IMR-90 (cell line): ENCODE measurements around the gene RNASE4. TPM values are rescaled to one million over a fixed set of nuclear protein-coding genes. Genes with fewer than 3 reads are reported as not detected.

ENCODE experiments used
- ATAC-seq: fragments of 200-7000 bp; cut with Tn5 transposase; 2 replicates; pipeline ENCODE4 v1.9.1; 2020; ENCODE audit warnings: low read depth, mild to moderate bottlenecking, moderate library complexity
- BruUV-seq: library from RNA; stranded (reverse); fragments of 400-500 nt; replicated peaks from 2 replicates; lab custom pipeline; 2021; lab: Mats Ljungman, UMichigan
- CTCF ChIA-PET: fragments of 300-600 bp; formaldehyde crosslinking; extraction: SDS; loops from one replicate; lab custom pipeline; 2021; ENCODE audit warnings: antibody characterized with exemption; lab: Yijun Ruan, JAX
- POLR2A ChIA-PET: fragments of 300-600 bp; sonication (Branson Sonifier 250); formaldehyde crosslinking; loops from one replicate; lab custom pipeline; 2022; ENCODE audit warnings: antibody characterized with exemption; ENCODE audit not compliant: unreplicated experiment; lab: Charles Lee
- DNase-seq: peaks from one replicate; pipeline ENCODE4 v3.0.0; 2013
- H2AFZ ChIP-seq: replicated peaks from 2 replicates; pipeline ENCODE3; 2013; ENCODE audit warnings: low read length, mild to moderate bottlenecking; ENCODE audit not compliant: poor library complexity
- H2AK5ac ChIP-seq: 2 replicates; pipeline ENCODE4 v1.6.1; 2013; ENCODE audit warnings: low read depth, low read length, inconsistent platforms
- H2AK9ac ChIP-seq: replicated peaks from 2 replicates; pipeline ENCODE3; 2013; ENCODE audit warnings: mild to moderate bottlenecking, low read depth, low read length, moderate library complexity; ENCODE audit not compliant: poor library complexity
- H2BK120ac ChIP-seq: 2 replicates; pipeline ENCODE4 v1.6.1; 2013; ENCODE audit warnings: low read depth, low read length, inconsistent platforms
- H2BK15ac ChIP-seq: 3 replicates; pipeline ENCODE4 v1.6.1; 2013; ENCODE audit warnings: low read depth, low read length, inconsistent platforms
- H2BK20ac ChIP-seq: 2 replicates; pipeline ENCODE4 v1.6.1; 2013; ENCODE audit warnings: low read depth, mild to moderate bottlenecking, inconsistent platforms, low read length, moderate library complexity
- H2BK5ac ChIP-seq: 2 replicates; pipeline ENCODE4 v1.6.1; 2013; ENCODE audit warnings: mild to moderate bottlenecking, low read depth, low read length, inconsistent platforms; ENCODE audit not compliant: poor library complexity, severe bottlenecking
- H3K14ac ChIP-seq: replicated peaks from 2 replicates; pipeline ENCODE4 v1.6.1; 2013; ENCODE audit warnings: low read depth, low read length, inconsistent platforms
- H3K18ac ChIP-seq: 2 replicates; pipeline ENCODE4 v1.6.1; 2013; ENCODE audit warnings: low read depth, low read length, control low read depth
- H3K23ac ChIP-seq: 2 replicates; pipeline ENCODE4 v1.6.1; 2013; ENCODE audit warnings: low read depth, low read length, inconsistent platforms
- H3K27ac ChIP-seq: 2 replicates; pipeline ENCODE4 v1.5.1; 2013; ENCODE audit warnings: mild to moderate bottlenecking, control low read depth, low read length; ENCODE audit not compliant: insufficient read depth
- H3K27me3 ChIP-seq: 2 replicates; pipeline ENCODE4 v1.6.1; 2013; ENCODE audit warnings: low read length; ENCODE audit not compliant: control insufficient read depth, insufficient read depth
- H3K36me3 ChIP-seq: 2 replicates; pipeline ENCODE4 v1.6.1; 2013; ENCODE audit warnings: low read length, mixed read lengths; ENCODE audit not compliant: control insufficient read depth, insufficient read depth
- H3K4ac ChIP-seq: 2 replicates; pipeline ENCODE4 v1.6.1; 2013; ENCODE audit warnings: low read depth, low read length, inconsistent platforms
- H3K4me1 ChIP-seq: 2 replicates; pipeline ENCODE4 v1.6.1; 2013; ENCODE audit warnings: low read length, mixed read lengths; ENCODE audit not compliant: control insufficient read depth, insufficient read depth
- H3K4me2 ChIP-seq: 2 replicates; pipeline ENCODE4 v1.6.1; 2013; ENCODE audit warnings: low read depth, mild to moderate bottlenecking, control low read depth, low read length, moderate library complexity
- H3K4me3 ChIP-seq: 2 replicates; pipeline ENCODE4 v1.5.1; 2013; ENCODE audit warnings: low read depth, mild to moderate bottlenecking, control low read depth, low read length, moderate library complexity; ENCODE audit not compliant: insufficient read depth
- H3K56ac ChIP-seq: 2 replicates; pipeline ENCODE4 v1.6.1; 2013; ENCODE audit warnings: low read length, inconsistent platforms; ENCODE audit not compliant: insufficient read depth; ENCODE audit errors: extremely low read depth
- H3K79me1 ChIP-seq, 2 experiments: 2 replicates each; pipeline ENCODE4 v1.6.1; 2013; ENCODE audit warnings: low read length in 2 of 2, inconsistent platforms in 1 of 2, low read depth in 1 of 2
- H3K9ac ChIP-seq: 2 replicates; pipeline ENCODE4 v1.6.1; 2013; ENCODE audit warnings: low read depth, low read length, control low read depth
- H3K9me1 ChIP-seq: 2 replicates; pipeline ENCODE4 v1.6.1; 2013; ENCODE audit warnings: low read length, inconsistent platforms; ENCODE audit not compliant: insufficient read depth
- H3K9me3 ChIP-seq: 2 replicates; pipeline ENCODE4 v1.6.1; 2013; ENCODE audit warnings: low read length; ENCODE audit not compliant: control insufficient read depth, insufficient read depth
- H4K20me1 ChIP-seq: 2 replicates; pipeline ENCODE4 v1.6.1; 2013; ENCODE audit warnings: low read length, inconsistent platforms; ENCODE audit not compliant: insufficient read depth
- H4K5ac ChIP-seq: 2 replicates; pipeline ENCODE4 v1.6.1; 2013; ENCODE audit warnings: mild to moderate bottlenecking, low read depth, low read length, control low read depth
- H4K8ac ChIP-seq, 2 experiments: 2 replicates each; pipeline ENCODE4 v1.6.1; 2013; ENCODE audit warnings: low read depth in 2 of 2, low read length in 2 of 2, control low read depth in 1 of 2, inconsistent platforms in 1 of 2
- H4K91ac ChIP-seq: 2 replicates; pipeline ENCODE4 v1.6.1; 2013; ENCODE audit warnings: low read depth, low read length, inconsistent platforms; ENCODE audit not compliant: insufficient read depth
- BHLHE40 ChIP-seq: fragments of 150-350 bp; IDR thresholded peaks from 2 replicates; pipeline ENCODE4 v1.6.1; 2016; ENCODE audit warnings: mild to moderate bottlenecking, low read depth, low read length
- CEBPB ChIP-seq: IDR thresholded peaks from 2 replicates; pipeline ENCODE4 v1.6.1; 2012; ENCODE audit warnings: low read depth, low read length, improper control_type of control experiment
- CHD1 ChIP-seq: IDR thresholded peaks from 2 replicates; pipeline ENCODE4 v1.6.1; 2012; ENCODE audit warnings: low read depth, low read length, improper control_type of control experiment
- FOS ChIP-seq: fragments of 150-350 bp; IDR thresholded peaks from 2 replicates; pipeline ENCODE4 v1.6.1; 2016; ENCODE audit warnings: low read depth, low read length
- MAFK ChIP-seq: IDR thresholded peaks from 2 replicates; pipeline ENCODE4 v1.6.1; 2012; ENCODE audit warnings: low read depth, low read length, improper control_type of control experiment
- MAZ ChIP-seq: IDR thresholded peaks from 2 replicates; pipeline ENCODE4 v1.6.1; 2012; ENCODE audit warnings: low read depth, mild to moderate bottlenecking, low read length, improper control_type of control experiment, moderate library complexity, borderline replicate concordance
- MXI1 ChIP-seq: IDR thresholded peaks from 2 replicates; pipeline ENCODE4 v1.6.1; 2012; ENCODE audit warnings: low read depth, mild to moderate bottlenecking, low read length, moderate library complexity, borderline replicate concordance
- NFE2L2 ChIP-seq: fragments of 150-350 bp; IDR thresholded peaks from 2 replicates; pipeline ENCODE4 v1.6.1; 2016; ENCODE audit warnings: low read depth, mild to moderate bottlenecking, low read length
- POLR2A ChIP-seq: IDR thresholded peaks from 2 replicates; pipeline ENCODE4 v1.6.1; 2012; ENCODE audit warnings: mild to moderate bottlenecking, low read depth, low read length
- RAD21 ChIP-seq: IDR thresholded peaks from 2 replicates; pipeline ENCODE4 v1.6.1; 2012; ENCODE audit warnings: low read length, improper control_type of control experiment
- RCOR1 ChIP-seq: IDR thresholded peaks from 2 replicates; pipeline ENCODE4 v1.6.1; 2012; ENCODE audit warnings: mild to moderate bottlenecking, low read length, improper control_type of control experiment; ENCODE audit not compliant: insufficient replicate concordance
- RFX5 ChIP-seq: IDR thresholded peaks from 2 replicates; pipeline ENCODE4 v1.8.0; 2012; ENCODE audit warnings: low read depth, mild to moderate bottlenecking, low read length, moderate library complexity
- SMC3 ChIP-seq: fragments of 150-350 bp; IDR thresholded peaks from 2 replicates; pipeline ENCODE4 v1.6.1; 2016; ENCODE audit warnings: low read depth, mild to moderate bottlenecking, antibody characterized with exemption, low read length, moderate library complexity
- WGBS, 2 experiments: methylation state at CpG; one replicate each; pipeline versions ENCODE4 v1.1.5 to v1.1.7; 2013; ENCODE audit warnings: missing lambda C conversion rate in 2 of 2; ENCODE audit not compliant: insufficient read length in 1 of 2; ENCODE audit errors: extremely low coverage in 2 of 2; 5-methylcytosine and 5-hydroxymethylcytosine counted together
- dilution Hi-C: fragments of 300-500 bp; cut with HindIII; formaldehyde crosslinking; loops from one replicate; pipeline ENCODE4 v1.14.3; 2018; ENCODE audit warnings: low sequenced_read_pairs; ENCODE audit not compliant: unreplicated experiment
- in situ Hi-C: fragments of 300-500 bp; cut with MboI; formaldehyde crosslinking; loops from 3 replicates; pipeline ENCODE4 v1.14.3; 2019; ENCODE audit warnings: low sequenced_read_pairs, inconsistent platforms, mixed read lengths
- intact Hi-C: fragments of 100-400 bp; cut with micrococcal nuclease; formaldehyde crosslinking; loops from 2 replicates; pipeline ENCODE4 v1.10.0; 2022
- polyA plus RNA-seq, 3 experiments: library from polyadenylated mRNA; depleted of rRNA; stranded (reverse); fragments of >200 nt; gene quantifications; 2 replicates each; pipeline ENCODE4 v1.2.3, GENCODE V29; 2012; ENCODE audit warnings: low replicate concordance in 1 of 3
- total RNA-seq: library from RNA; depleted of rRNA; stranded (reverse); fragments of >200 nt; gene quantifications from 2 replicates; pipeline ENCODE4 v1.2.3, GENCODE V29; 2012
- TF ChIP-seq, protein P1 (sequence below): conservative IDR thresholded peaks from 2 replicates; pipeline ENCODE4 v1.5.1; 2012; ENCODE audit warnings: mild to moderate bottlenecking, low read depth, low read length, improper control_type of control experiment
- TF ChIP-seq, protein P2 (sequence below): fragments of 150-350 bp; IDR thresholded peaks from 2 replicates; pipeline ENCODE4 v1.6.1; 2016; ENCODE audit warnings: low read depth, mild to moderate bottlenecking, low read length, moderate library complexity, borderline replicate concordance
- TF ChIP-seq, protein P3 (sequence below): fragments of 150-350 bp; IDR thresholded peaks from 2 replicates; pipeline ENCODE4 v1.6.1; 2017; ENCODE audit warnings: mild to moderate bottlenecking, antibody characterized with exemption, low read length, low read depth

The RNASE4 gene
- total and polyA plus RNA-seq, 2 of the 4 experiments (the other 2 are of a cell fraction), result 10.4 to 11.6 TPM

DNA sequence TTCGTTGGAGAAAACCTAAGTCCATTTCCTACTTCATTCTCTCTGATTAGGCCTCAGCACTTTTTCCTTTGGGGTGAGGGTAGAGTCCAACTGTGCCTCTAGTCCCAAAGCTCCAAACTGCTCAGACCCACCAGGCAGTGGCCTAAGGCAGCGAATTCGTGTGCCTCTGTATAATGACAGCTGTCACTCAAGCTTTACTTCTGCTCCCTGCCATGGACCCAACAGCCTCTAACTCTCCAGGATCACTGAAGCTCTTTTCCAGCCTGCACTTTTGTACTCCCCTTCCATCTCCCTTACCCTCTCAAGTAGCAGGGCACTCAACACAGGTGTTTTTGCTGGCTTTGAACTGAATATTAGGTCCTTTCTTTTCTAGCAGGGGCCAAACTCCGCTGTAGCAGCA, 28.1 kb upstream of the RNASE4 start:
- Histone ChIP-seq H4K20me1 (no peaks in the 10 kb centered on the region), H3K9ac (no peak overlapping the region), H3K4me2 (no peak overlapping the region), H4K8ac (no peak overlapping the region), H2BK15ac (no peak overlapping the region), H4K5ac (no peak overlapping the region), H3K9me1 (no peaks in the 10 kb centered on the region), H2BK20ac (no peak overlapping the region), H3K27me3 (peaks cover 24% of the 10 kb centered on the region), H3K14ac (no peak overlapping the region), H3K4ac (no peak overlapping the region), H3K56ac (no peak overlapping the region), H3K36me3 (no peaks in the 10 kb centered on the region), H3K23ac (no peak overlapping the region), H3K4me1 (no peaks in the 10 kb centered on the region), H4K91ac (no peak overlapping the region), H3K27ac (no peak overlapping the region), H3K9me3 (no peaks in the 10 kb centered on the region; the same call in 1 of the 2 replicates), H3K79me1 (no peaks in the 10 kb centered on the region), H2BK120ac (no peak overlapping the region), H3K18ac (no peak overlapping the region), H3K4me3 (no peak overlapping the region), H2AFZ (no peak overlapping the region), H2AK5ac (no peak overlapping the region), H2AK9ac (no peak overlapping the region), H2BK5ac (no peak overlapping the region)
- WGBS, 2 experiments, result no CpG with 5 or more reads among the region's 4 CpGs
- in situ Hi-C loops, result no loop called here
- no peak for DNase-seq
- BruUV-seq, result no TSS peak
- CTCF ChIA-PET, result no interaction called here
- dilution Hi-C loops, result loop anchor here (25.0 kb wide), 1 partner anchor 119 kb away; no protein-coding TSS in a partner anchor
- TF ChIP-seq MAZ (no peak), POLR2A (no peak), RFX5 (no peak), RCOR1 (no peak), NFE2L2 (no peak), BHLHE40 (no peak), MXI1 (no peak), SMC3 (no peak), FOS (no peak), MAFK (no peak), CEBPB (no peak), RAD21 (no peak), CHD1 (no peak)
- TF ChIP-seq, protein P1, sequence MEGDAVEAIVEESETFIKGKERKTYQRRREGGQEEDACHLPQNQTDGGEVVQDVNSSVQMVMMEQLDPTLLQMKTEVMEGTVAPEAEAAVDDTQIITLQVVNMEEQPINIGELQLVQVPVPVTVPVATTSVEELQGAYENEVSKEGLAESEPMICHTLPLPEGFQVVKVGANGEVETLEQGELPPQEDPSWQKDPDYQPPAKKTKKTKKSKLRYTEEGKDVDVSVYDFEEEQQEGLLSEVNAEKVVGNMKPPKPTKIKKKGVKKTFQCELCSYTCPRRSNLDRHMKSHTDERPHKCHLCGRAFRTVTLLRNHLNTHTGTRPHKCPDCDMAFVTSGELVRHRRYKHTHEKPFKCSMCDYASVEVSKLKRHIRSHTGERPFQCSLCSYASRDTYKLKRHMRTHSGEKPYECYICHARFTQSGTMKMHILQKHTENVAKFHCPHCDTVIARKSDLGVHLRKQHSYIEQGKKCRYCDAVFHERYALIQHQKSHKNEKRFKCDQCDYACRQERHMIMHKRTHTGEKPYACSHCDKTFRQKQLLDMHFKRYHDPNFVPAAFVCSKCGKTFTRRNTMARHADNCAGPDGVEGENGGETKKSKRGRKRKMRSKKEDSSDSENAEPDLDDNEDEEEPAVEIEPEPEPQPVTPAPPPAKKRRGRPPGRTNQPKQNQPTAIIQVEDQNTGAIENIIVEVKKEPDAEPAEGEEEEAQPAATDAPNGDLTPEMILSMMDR, result no peak
- TF ChIP-seq, protein P2, sequence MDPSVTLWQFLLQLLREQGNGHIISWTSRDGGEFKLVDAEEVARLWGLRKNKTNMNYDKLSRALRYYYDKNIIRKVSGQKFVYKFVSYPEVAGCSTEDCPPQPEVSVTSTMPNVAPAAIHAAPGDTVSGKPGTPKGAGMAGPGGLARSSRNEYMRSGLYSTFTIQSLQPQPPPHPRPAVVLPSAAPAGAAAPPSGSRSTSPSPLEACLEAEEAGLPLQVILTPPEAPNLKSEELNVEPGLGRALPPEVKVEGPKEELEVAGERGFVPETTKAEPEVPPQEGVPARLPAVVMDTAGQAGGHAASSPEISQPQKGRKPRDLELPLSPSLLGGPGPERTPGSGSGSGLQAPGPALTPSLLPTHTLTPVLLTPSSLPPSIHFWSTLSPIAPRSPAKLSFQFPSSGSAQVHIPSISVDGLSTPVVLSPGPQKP, result no peak
- TF ChIP-seq, protein P3, sequence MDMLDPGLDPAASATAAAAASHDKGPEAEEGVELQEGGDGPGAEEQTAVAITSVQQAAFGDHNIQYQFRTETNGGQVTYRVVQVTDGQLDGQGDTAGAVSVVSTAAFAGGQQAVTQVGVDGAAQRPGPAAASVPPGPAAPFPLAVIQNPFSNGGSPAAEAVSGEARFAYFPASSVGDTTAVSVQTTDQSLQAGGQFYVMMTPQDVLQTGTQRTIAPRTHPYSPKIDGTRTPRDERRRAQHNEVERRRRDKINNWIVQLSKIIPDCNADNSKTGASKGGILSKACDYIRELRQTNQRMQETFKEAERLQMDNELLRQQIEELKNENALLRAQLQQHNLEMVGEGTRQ, result no peak
- POLR2A ChIA-PET, result no interaction called here
- intact Hi-C loops, result no loop called here
- ATAC-seq, result no peak
